Fibroblast of skin of left biceps (primary cell): Measurements from ENCODE around the gene CENPN.

Experiments used
- DNase-seq, 2 experiments: peaks; one replicate each; pipeline ENCODE4 v3.0.0-alpha.2; 2013; ENCODE audit warnings: low read depth in 2 of 2

The CENPN gene

GRCh38 chr16:81006813-81007695, at the start of gene CENPN, which contains the start of gene CMC2:
CENPN (plus strand) TSS chr16:81007214; CDS start chr16:81011940, 4,726 bp downstream.
CMC2 (minus strand) TSS chr16:81006885; CDS start chr16:80997394, 9,491 bp downstream.
- peak; percentile 98 for DNase-seq

- no peak for DNase-seq
Observed at GRCh38 chr16:80958284-80958683, 48.7 kb upstream of the CENPN start.

- no peak for DNase-seq
Observed at GRCh38 chr16:80962879-80963278, 44.1 kb upstream of the CENPN start.

- no peak for DNase-seq
Observed at GRCh38 chr16:80964351-80964750, 42.7 kb upstream of the CENPN start.

- DNase-seq = no peak
Observed at GRCh38 chr16:80966617-80967016, 40.4 kb upstream of the CENPN start.

- DNase-seq = no peak
Observed at GRCh38 chr16:80968386-80969113, 38.5 kb upstream of the CENPN start.

GRCh38 chr16:80969114-80969484, 37.9 kb upstream of the CENPN start:
- DNase-seq = no peak

GRCh38 chr16:80971819-80972218, 35.2 kb upstream of the CENPN start:
- DNase-seq = no peak

GRCh38 chr16:80972611-80973010, 34.4 kb upstream of the CENPN start:
- DNase-seq = no peak

- no peak for DNase-seq
Observed at GRCh38 chr16:80973991-80974390, 33.0 kb upstream of the CENPN start.

- DNase-seq = no peak
Observed at GRCh38 chr16:80974649-80975376, 32.2 kb upstream of the CENPN start.

GRCh38 chr16:80976946-80977345, 30.1 kb upstream of the CENPN start:
- no peak for DNase-seq

GRCh38 chr16:80981103-80981502, 25.9 kb upstream of the CENPN start:
- DNase-seq = no peak

- no peak for DNase-seq
Observed at GRCh38 chr16:80982646-80983045, 24.4 kb upstream of the CENPN start.

- DNase-seq = no peak
Observed at GRCh38 chr16:80984124-80984892, 22.7 kb upstream of the CENPN start.

GRCh38 chr16:80985611-80986010, 21.4 kb upstream of the CENPN start:
- DNase-seq = no peak

- no peak for DNase-seq
Observed at GRCh38 chr16:80986557-80986956, 20.5 kb upstream of the CENPN start.

GRCh38 chr16:80988756-80989155, 18.3 kb upstream of the CENPN start:
- no peak for DNase-seq

GRCh38 chr16:80989801-80990200, 17.2 kb upstream of the CENPN start:
- DNase-seq = no peak

GRCh38 chr16:80990577-80990976, 16.4 kb upstream of the CENPN start:
- no peak for DNase-seq

GRCh38 chr16:80990978-80991377, 16.0 kb upstream of the CENPN start:
- DNase-seq = no peak
